HG02970 (cell line): Measurements from ENCODE around the gene IL34.

Experiments
- ATAC-seq: cut with Tn5 transposase; IDR thresholded peaks from one replicate; pipeline ENCODE4 v1.9.1; 2021; ENCODE audit warnings: mild to moderate bottlenecking, moderate library complexity, moderate number of reproducible peaks; ENCODE audit not compliant: unreplicated experiment, low FRiP score

The IL34 gene

DNA sequence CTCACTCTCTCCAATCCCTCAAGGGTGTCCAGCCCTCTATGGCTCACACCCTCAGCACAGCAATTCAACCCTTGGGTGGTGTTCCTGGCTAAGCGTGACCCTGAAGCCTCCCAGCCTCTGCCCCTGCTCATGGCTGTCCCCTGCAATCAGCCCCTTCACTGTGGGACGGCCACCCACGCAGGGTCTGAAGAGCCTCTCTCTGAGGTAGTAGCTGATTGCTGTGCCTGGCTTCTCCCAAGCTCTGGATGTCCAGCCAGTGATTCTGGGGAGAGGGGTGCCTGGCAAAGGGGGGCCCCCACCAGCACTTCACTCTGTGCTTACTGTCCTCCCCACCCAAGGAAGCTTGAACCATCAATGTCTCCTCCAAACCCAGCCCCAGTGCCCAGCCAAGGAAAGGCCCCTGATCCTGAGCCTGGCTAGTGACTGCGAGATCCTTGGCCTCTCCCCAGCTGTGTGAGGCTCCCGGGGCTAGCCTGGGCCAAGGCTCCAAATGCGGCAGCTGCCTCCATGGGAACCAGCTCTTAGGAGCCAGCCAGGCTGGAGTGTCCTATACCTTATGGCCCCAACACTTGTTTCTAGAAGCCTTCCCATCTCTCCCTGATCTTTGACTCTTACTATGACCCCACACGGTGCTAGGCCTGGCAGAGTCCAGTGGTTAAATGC lies 29.6 kb downstream of the IL34 start:
- no peak for ATAC-seq

DNA sequence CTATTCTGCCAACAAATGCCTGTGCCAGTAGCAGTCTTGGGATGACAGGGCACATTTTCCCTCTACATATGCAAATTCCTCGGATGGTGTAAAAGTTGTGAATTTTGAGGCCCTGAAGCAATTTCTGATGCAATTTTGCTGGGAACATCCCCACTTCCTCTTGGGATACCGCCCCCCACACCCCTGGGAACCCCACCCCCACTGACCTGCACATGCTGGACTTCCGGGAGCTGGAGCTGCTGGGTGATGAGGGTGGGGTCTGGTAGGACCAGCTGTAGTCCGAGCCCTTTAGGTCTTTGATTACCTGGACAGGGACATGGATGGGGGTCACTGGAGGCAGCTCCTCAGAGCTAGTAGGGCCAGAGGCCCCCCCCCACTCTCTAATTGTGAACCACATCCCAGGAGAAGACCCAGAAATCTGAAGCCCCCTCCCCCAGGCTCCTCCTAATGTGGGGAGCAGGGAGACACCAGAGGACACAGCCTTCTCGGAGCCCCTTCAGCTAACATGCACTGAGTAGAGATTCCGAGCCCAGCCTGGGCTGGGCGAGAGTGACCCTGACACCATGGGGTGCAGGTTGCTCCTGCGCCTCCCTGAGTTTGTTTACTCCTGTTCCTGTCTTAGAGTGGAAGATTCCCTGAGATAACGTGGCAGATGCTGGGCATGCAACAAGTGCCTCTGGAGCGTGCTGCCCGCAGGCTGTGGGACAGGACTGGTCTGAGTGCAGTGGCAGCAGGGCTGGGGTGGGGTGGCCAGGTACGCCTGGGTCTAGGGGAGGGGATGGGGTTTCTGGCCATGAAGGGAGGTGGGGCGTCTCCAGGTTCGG lies 30.5 kb downstream of the IL34 start:
- no peak for ATAC-seq

- ATAC-seq: no peak
These were observed 31.3 kb downstream of the IL34 start for GRCh38 chr16:70677499-70678120.

GRCh38 chr16:70678121-70678897 lies 31.9 kb downstream of the IL34 start:
- ATAC-seq: no peak

GRCh38 chr16:70678898-70679670 lies 32.7 kb downstream of the IL34 start:
- ATAC-seq: no peak

- no peak for ATAC-seq
These were observed 33.5 kb downstream of the IL34 start for GRCh38 chr16:70679671-70680494.

- ATAC-seq: no peak
These were observed 34.4 kb downstream of the IL34 start for GRCh38 chr16:70680495-70681381.

DNA sequence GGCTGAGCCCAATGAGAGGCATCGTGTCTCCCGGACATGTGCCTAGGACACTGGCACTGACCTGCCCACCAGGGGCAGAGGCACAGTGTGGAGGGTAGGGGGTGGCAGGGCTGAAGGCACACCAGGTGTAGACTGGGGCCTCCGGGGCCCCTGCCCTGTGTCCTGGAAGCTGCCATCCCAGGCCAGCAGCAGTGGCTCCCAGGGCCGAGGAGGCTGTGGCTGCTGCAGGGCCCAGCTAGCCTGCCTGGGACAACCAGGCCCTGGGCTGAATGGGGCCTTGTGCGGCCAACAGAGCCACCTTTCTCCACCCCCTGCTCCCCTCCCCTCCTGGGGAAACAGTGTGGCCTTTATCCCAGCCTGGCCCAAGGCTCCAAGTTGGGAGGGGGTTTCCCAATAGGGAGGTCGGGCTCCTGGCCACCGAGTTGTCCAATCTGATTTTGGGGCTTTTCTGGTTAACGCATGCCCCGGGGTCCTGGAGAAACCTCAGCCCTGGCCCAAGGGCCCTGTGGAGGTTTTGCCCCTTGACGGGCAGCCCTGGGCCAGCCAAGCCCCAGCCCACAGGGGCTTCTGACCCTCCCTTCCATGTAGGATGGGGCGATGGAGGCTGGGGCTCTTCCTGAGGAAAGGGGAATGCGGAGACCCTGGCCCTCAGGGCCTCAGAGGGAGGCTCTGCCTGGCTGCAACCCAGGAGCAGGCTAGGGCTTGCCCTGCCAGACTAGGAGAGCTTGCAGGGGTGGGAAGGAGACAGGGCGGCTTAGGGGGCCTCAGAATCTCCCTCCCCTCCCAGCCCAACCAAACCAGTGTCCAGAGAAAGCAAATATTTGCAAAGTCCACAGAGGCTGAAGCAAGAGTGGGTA lies 35.3 kb downstream of the IL34 start:
- ATAC-seq: no peak

- no peak for ATAC-seq
These were observed 36.1 kb downstream of the IL34 start for GRCh38 chr16:70682239-70683145.

- ATAC-seq: no peak
These were observed 37.0 kb downstream of the IL34 start for GRCh38 chr16:70683146-70683944.

DNA sequence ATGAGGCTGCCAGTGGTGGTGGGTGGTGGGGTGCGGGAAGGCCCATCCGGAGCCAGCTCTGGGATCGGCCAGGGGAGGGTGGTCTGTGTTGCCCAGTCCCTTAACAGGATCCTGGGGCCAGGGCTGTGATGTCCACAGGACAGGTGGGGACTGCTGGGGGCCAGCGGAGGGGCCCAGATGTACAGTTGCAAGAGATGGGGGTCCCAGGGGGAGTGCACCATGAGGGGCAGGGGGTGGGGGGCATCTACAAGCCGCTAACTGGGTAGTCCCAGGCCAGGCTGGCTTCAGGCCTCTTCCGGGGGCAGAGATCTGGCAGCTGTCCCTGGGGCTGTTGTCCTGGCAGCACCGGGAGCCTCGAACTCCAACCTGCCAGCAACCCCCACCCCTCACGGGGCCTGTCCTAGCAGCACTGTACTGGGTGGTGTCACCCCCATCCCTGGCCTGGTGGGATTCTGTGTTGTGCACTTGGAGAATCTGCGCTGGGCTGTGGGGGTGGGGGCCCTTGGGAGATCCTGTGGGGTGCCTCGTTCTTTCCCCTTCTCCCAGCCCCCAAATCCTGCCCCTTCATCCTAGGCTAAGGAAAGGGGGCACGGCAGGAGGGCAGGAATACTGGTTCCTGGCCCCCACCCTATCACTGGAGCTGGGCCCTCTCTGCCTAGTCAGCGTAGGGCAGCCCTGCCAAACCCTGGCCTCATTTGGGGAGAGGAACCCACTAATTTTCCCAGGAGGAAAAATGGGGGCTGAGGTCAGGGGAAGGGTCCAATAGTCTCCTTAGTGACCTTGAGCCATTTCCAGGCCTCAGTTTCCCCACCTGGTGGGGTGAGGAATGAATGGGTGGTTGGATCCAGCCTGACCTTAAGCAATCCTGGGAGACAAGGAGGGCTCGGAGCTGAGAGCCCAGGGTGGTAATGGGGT lies 38.0 kb downstream of the IL34 start:
- ATAC-seq: no peak

- no peak for ATAC-seq
These were observed 38.9 kb downstream of the IL34 start for GRCh38 chr16:70685061-70685937.

DNA sequence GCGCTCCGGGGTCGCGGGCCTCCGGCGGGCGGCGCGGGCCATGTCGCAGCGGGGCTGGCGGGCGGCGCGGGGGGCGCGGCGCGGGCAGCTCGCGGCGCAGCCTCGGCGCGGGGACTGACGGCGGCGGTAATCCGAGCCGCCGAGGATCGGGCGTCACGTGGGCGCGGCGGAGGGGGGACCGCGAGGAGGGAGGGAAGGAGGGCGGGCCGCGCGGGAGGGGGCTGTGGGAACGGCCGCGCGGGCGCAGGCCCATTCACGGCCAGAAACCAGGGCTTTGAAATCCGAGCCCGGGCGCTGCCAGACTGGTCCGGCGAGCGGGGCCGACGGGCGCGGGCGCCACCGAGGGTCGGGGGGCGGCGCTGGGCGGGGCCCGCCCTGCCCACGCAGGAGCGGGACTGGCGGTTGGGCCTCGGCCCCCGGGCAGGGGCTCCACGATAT lies 39.6 kb downstream of the IL34 start, which contains the start of gene MTSS2:
TSS of gene MTSS2 (minus strand) at position 116 of the 438 bp plus-strand sequence. CDS start 262 bp downstream, outside the sequence.
- no peak for ATAC-seq
